Activated CD4-positive, CD25-positive, alpha-beta regulatory T cell (primary cell): ENCODE results near the gene FGF4.
"Not testable (repeated sequence)": the region's sequence is repeated elsewhere in the genome, so short reads cannot be mapped to it uniquely, and the experiment has no call there.

Source experiments
- DNase-seq, 4 experiments: peaks; one replicate each; lab custom pipeline; 2025; lab: John Stamatoyannopoulos, UW

FGF4 gene

GRCh38 chr11:69773626-69774353, 1.4 kb downstream of the FGF4 start:
- DNase-seq: no peak

GRCh38 chr11:69771466-69771865, 3.7 kb downstream of the FGF4 start:
- no peak for DNase-seq

- DNase-seq: no peak
These were observed 4.6 kb downstream of the FGF4 start for GRCh38 chr11:69770540-69770939.

GRCh38 chr11:69765498-69765995, 9.6 kb downstream of the FGF4 start:
- DNase-seq: no peak

- not testable (repeated sequence) for DNase-seq
These were observed 10.2 kb downstream of the FGF4 start for GRCh38 chr11:69764918-69765317.

GRCh38 chr11:69760319-69760718, 14.8 kb downstream of the FGF4 start:
- no peak for DNase-seq

GRCh38 chr11:69752890-69753289, 22.3 kb downstream of the FGF4 start:
- no peak for DNase-seq

GRCh38 chr11:69750875-69751597, 24.1 kb downstream of the FGF4 start:
- DNase-seq: no peak

- DNase-seq: no peak
These were observed 24.9 kb downstream of the FGF4 start for GRCh38 chr11:69750108-69750850.

- DNase-seq: no peak
These were observed 26.5 kb downstream of the FGF4 start for GRCh38 chr11:69748637-69749036.

- DNase-seq: no peak
These were observed 28.1 kb downstream of the FGF4 start for GRCh38 chr11:69746752-69747742.

GRCh38 chr11:69746140-69746539, 29.0 kb downstream of the FGF4 start:
- no peak for DNase-seq

GRCh38 chr11:69745201-69745600, 29.9 kb downstream of the FGF4 start:
- no peak for DNase-seq

GRCh38 chr11:69744435-69744834, 30.7 kb downstream of the FGF4 start:
- DNase-seq: no peak

- no peak for DNase-seq
These were observed 40.3 kb downstream of the FGF4 start for GRCh38 chr11:69734841-69735240.

- no peak for DNase-seq
These were observed 40.8 kb downstream of the FGF4 start for GRCh38 chr11:69734367-69734766.

GRCh38 chr11:69732910-69733309, 42.2 kb downstream of the FGF4 start:
- no peak for DNase-seq

- DNase-seq: no peak
These were observed 44.0 kb downstream of the FGF4 start for GRCh38 chr11:69731110-69731509.

GRCh38 chr11:69730500-69730899, 44.6 kb downstream of the FGF4 start:
- DNase-seq: no peak

GRCh38 chr11:69729252-69729651, 45.9 kb downstream of the FGF4 start:
- DNase-seq: no peak

GRCh38 chr11:69727266-69727665, 47.9 kb downstream of the FGF4 start:
- no peak for DNase-seq
